Measurements from ENCODE around the gene RABGAP1L.

RABGAP1L gene

DNA sequence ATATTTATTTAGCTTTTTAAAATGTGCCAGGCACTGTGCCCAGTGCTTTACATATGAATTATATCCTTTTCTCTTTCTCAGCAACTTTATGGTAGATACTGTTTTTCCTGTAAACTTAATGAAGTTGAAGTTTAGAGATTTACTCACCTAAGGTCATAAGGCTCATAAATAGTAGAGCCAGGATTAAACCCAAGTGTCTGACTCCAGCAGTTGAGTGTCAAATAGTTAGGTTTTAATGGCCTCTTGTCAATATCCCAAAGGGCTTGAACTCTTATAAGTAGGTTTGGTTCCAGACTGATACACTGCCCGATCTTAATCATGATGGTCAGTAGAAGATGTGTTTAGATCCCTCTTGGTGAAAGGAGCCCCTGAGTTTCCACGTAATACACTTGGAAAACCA lies 37.8 kb downstream of the RABGAP1L start:
- Histone ChIP-seq H3K9me3 (ENCODE audit: control insufficient read depth, insufficient read depth, low read depth, low read length) (no peaks in the 10 kb centered on the region), H3K27ac (ENCODE audit: extremely low read depth, low read depth, low read length) (no peak overlapping the region), H3K4me3 (ENCODE audit: low read depth, low read length) (no peak overlapping the region), H3K4me1 (ENCODE audit: control insufficient read depth, insufficient read depth, low read length) (no peaks in the 10 kb centered on the region), H3K36me3 (ENCODE audit: control insufficient read depth in 2 of 2, insufficient read depth in 1 of 2, low read length in 2 of 2) (no peaks in the 10 kb centered on the region)
- no peak for TF ChIP-seq ZNF248 (tag by site-specific recombination; IDR thresholded peaks at IDR 0.05)
- TF ChIP-seq ZFP69B (tag by site-specific recombination; IDR thresholded peaks at IDR 0.05), result no peak
- TF ChIP-seq ZNF610 (tag by site-specific recombination; IDR thresholded peaks at IDR 0.05; ENCODE audit: borderline replicate concordance), result no peak
- no peak for TF ChIP-seq GLI2 (tag by site-specific recombination; IDR thresholded peaks at IDR 0.05; ENCODE audit: borderline replicate concordance, low read depth)
- no peak for TF ChIP-seq ZNF324 (tag by site-specific recombination; IDR thresholded peaks at IDR 0.05)
- TF ChIP-seq ZNF48 (tag by site-specific recombination; IDR thresholded peaks at IDR 0.05), result no peak
- no peak for TF ChIP-seq ZNF560 (tag by site-specific recombination; IDR thresholded peaks at IDR 0.05; ENCODE audit: borderline replicate concordance)
- no peak for TF ChIP-seq ZNF214 (tag by site-specific recombination; IDR thresholded peaks at IDR 0.05; ENCODE audit: borderline replicate concordance)
- CTCF ChIA-PET, result no interaction called here
- POLR2A ChIA-PET, result no interaction called here

GRCh38 chr1:174197547-174197946 lies 38.2 kb downstream of the RABGAP1L start:
- no peaks in the 10 kb centered on the region for H3K36me3 ChIP-seq (ENCODE audit: control insufficient read depth in 2 of 2, insufficient read depth in 1 of 2, low read length in 2 of 2)
- no peaks in the 10 kb centered on the region for H3K9me3 ChIP-seq (ENCODE audit: control insufficient read depth, insufficient read depth, low read depth, low read length)
- POLR2A ChIA-PET, result no interaction called here
- H3K27ac ChIP-seq (ENCODE audit: extremely low read depth, low read depth, low read length), result no peak overlapping the region
- CTCF ChIA-PET, result interaction anchor here (0.6 kb wide), 1 partner anchor 14 kb away, joined by 3 read pairs; no protein-coding TSS in a partner anchor
- H3K4me3 ChIP-seq (ENCODE audit: low read depth, low read length), result no peak overlapping the region
- H3K4me1 ChIP-seq (ENCODE audit: control insufficient read depth, insufficient read depth, low read length), result no peaks in the 10 kb centered on the region
- no peak for TF ChIP-seq ZNF544 (tag by site-specific recombination; IDR thresholded peaks at IDR 0.05)
- TF ChIP-seq ZNF266 (tag by site-specific recombination; IDR thresholded peaks at IDR 0.05; ENCODE audit: low read depth), result no peak
- no peak for TF ChIP-seq ZNF843 (tag by site-specific recombination; IDR thresholded peaks at IDR 0.05)
- TF ChIP-seq ZFP3 (tag by site-specific recombination; IDR thresholded peaks at IDR 0.05; ENCODE audit: low read depth), result no peak
- TF ChIP-seq, protein P1, sequence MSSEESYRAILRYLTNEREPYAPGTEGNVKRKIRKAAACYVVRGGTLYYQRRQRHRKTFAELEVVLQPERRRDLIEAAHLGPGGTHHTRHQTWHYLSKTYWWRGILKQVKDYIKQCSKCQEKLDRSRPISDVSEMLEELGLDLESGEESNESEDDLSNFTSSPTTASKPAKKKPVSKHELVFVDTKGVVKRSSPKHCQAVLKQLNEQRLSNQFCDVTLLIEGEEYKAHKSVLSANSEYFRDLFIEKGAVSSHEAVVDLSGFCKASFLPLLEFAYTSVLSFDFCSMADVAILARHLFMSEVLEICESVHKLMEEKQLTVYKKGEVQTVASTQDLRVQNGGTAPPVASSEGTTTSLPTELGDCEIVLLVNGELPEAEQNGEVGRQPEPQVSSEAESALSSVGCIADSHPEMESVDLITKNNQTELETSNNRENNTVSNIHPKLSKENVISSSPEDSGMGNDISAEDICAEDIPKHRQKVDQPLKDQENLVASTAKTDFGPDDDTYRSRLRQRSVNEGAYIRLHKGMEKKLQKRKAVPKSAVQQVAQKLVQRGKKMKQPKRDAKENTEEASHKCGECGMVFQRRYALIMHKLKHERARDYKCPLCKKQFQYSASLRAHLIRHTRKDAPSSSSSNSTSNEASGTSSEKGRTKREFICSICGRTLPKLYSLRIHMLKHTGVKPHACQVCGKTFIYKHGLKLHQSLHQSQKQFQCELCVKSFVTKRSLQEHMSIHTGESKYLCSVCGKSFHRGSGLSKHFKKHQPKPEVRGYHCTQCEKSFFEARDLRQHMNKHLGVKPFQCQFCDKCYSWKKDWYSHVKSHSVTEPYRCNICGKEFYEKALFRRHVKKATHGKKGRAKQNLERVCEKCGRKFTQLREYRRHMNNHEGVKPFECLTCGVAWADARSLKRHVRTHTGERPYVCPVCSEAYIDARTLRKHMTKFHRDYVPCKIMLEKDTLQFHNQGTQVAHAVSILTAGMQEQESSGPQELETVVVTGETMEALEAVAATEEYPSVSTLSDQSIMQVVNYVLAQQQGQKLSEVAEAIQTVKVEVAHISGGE (tag by site-specific recombination; conservative IDR thresholded peaks at IDR 0.05; ENCODE audit: low read depth), result no peak
- no peak for TF ChIP-seq ZNF610 (tag by site-specific recombination; IDR thresholded peaks at IDR 0.05; ENCODE audit: borderline replicate concordance)
- no peak for TF ChIP-seq ZNF121 (tag by site-specific recombination; IDR thresholded peaks at IDR 0.05)
- TF ChIP-seq ZNF529 (tag by site-specific recombination; IDR thresholded peaks at IDR 0.05; ENCODE audit: insufficient replicate concordance), result no peak
- no peak for TF ChIP-seq GFI1B (tag by site-specific recombination; IDR thresholded peaks at IDR 0.05)
- no peak for TF ChIP-seq ZNF645 (tag by site-specific recombination; IDR thresholded peaks at IDR 0.05)

DNA sequence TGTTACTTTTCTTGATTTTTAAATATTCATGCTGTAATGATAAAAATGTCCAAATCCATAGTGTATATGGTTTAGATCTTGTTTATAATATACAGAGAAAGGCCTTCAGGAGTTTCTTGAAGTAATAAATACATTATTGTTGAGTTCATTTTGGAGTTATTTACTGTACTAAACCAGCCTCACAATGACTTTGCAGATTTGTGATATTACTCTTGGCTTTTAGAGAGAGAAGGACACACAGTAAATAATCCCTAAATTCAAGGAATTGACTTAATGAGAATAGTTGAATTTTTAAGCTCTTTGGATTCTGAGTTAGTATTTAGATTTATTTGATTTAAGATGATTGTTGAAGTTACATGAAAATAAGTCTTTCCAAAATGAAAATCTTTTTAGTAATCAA lies 38.9 kb downstream of the RABGAP1L start:
- CTCF ChIA-PET, result interaction anchor here (0.6 kb wide), 1 partner anchor 14 kb away, joined by 3 read pairs; no protein-coding TSS in a partner anchor
- POLR2A ChIA-PET, result no interaction called here
- TF ChIP-seq REPIN1 (tag by site-specific recombination; IDR thresholded peaks at IDR 0.05; ENCODE audit: low read depth) (no peak), ZNF488 (tag by site-specific recombination; IDR thresholded peaks at IDR 0.05) (no peak), ZNF558 (tag by site-specific recombination; IDR thresholded peaks at IDR 0.05) (no peak), ZNF596 (tag by site-specific recombination; IDR thresholded peaks at IDR 0.05) (no peak)
- TF ChIP-seq, protein P2, sequence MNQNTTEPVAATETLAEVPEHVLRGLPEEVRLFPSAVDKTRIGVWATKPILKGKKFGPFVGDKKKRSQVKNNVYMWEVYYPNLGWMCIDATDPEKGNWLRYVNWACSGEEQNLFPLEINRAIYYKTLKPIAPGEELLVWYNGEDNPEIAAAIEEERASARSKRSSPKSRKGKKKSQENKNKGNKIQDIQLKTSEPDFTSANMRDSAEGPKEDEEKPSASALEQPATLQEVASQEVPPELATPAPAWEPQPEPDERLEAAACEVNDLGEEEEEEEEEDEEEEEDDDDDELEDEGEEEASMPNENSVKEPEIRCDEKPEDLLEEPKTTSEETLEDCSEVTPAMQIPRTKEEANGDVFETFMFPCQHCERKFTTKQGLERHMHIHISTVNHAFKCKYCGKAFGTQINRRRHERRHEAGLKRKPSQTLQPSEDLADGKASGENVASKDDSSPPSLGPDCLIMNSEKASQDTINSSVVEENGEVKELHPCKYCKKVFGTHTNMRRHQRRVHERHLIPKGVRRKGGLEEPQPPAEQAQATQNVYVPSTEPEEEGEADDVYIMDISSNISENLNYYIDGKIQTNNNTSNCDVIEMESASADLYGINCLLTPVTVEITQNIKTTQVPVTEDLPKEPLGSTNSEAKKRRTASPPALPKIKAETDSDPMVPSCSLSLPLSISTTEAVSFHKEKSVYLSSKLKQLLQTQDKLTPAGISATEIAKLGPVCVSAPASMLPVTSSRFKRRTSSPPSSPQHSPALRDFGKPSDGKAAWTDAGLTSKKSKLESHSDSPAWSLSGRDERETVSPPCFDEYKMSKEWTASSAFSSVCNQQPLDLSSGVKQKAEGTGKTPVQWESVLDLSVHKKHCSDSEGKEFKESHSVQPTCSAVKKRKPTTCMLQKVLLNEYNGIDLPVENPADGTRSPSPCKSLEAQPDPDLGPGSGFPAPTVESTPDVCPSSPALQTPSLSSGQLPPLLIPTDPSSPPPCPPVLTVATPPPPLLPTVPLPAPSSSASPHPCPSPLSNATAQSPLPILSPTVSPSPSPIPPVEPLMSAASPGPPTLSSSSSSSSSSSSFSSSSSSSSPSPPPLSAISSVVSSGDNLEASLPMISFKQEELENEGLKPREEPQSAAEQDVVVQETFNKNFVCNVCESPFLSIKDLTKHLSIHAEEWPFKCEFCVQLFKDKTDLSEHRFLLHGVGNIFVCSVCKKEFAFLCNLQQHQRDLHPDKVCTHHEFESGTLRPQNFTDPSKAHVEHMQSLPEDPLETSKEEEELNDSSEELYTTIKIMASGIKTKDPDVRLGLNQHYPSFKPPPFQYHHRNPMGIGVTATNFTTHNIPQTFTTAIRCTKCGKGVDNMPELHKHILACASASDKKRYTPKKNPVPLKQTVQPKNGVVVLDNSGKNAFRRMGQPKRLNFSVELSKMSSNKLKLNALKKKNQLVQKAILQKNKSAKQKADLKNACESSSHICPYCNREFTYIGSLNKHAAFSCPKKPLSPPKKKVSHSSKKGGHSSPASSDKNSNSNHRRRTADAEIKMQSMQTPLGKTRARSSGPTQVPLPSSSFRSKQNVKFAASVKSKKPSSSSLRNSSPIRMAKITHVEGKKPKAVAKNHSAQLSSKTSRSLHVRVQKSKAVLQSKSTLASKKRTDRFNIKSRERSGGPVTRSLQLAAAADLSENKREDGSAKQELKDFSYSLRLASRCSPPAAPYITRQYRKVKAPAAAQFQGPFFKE (tag by site-specific recombination; IDR thresholded peaks at IDR 0.05; ENCODE audit: borderline replicate concordance), result no peak

More for the DNA sequence above, 38.9 kb downstream of the RABGAP1L start:
- H3K36me3 ChIP-seq (ENCODE audit: control insufficient read depth in 2 of 2, insufficient read depth in 1 of 2, low read length in 2 of 2), result no peaks in the 10 kb centered on the region
- no peak overlapping the region for H3K27ac ChIP-seq (ENCODE audit: extremely low read depth, low read depth, low read length)
- no peak overlapping the region for H3K4me3 ChIP-seq (ENCODE audit: low read depth, low read length)
- H3K9me3 ChIP-seq (ENCODE audit: control insufficient read depth, insufficient read depth, low read depth, low read length), result no peaks in the 10 kb centered on the region
- no peaks in the 10 kb centered on the region for H3K4me1 ChIP-seq (ENCODE audit: control insufficient read depth, insufficient read depth, low read length)

All from HEK293 (cell line).